ENCODE results near the gene SPTBN5.

SPTBN5 gene

GRCh38 chr15:41801185-41801584 lies 92.7 kb downstream of the SPTBN5 start:
- DNase-seq = no peak

DNA sequence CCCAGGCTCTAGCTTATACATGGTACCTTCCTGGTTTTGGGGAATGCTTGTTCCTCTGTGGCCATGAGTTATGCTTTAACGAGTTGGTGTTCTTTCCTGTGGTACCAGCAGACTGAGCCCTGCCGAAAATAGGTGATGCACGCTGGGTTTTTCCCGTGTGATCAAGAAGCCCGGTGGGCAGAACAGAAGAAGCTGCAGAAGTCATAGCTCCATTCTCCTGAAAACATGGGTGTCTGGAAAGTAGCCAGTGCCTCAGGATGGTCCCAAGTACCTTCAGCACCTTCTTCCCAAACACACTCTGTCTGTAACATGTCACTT lies 94.4 kb downstream of the SPTBN5 start:
- no peak for DNase-seq

GRCh38 chr15:41798607-41799487 lies 95.0 kb downstream of the SPTBN5 start:
- no peak for DNase-seq

Measured in C1 segment of cervical spinal cord (tissue), 14 donors.